Stimulated activated CD4-positive, alpha-beta T cell treated with anti-CD3 and anti-CD28 coated beads, Interleukin-4, amount 100 ng/mL, for 1 hour (primary cell): ENCODE data around the gene TLCD5.

Experiments used
- DNase-seq: peaks from one replicate; pipeline ENCODE4 v3.0.0-alpha.2; 2020

Gene TLCD5

DNA sequence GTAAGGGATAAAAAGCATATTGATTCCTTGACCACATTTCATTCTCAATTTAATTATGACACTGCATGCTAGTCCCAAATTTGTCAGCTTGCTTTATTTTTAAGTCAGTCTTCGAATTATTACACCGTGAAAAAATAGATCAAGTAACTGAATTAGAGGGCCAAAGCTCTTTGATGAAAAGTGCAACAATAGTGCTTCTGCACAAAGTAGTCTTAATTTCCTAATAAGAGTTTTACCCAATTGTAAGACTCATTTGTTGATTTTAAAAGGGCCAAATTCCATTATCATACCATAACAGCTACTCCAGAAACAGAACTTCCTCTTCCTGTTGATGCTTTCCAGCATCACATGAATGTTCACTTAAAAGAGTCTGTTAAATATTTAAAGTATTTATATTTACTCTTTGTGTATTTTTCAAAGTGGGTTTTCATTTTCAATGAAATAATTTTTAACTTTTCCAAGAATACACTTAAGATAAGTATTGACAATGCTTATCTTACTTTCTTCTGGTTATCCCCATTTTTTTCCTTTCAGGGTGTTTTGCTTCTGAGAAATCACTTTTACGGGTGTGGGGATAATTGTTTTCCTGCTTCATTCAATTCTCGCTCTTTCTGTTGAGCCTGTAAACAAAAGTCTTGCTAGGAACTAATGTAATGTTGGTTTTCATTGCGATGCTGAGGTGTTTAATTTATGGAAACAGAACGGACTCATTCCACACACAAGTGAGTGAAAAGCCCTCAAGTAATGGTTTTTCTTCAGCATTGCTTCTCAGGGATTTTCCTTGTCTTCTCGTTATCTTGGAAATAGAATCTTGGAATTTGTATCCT lies 13.2 kb downstream of the TLCD5 start:
- no peak for DNase-seq

DNA sequence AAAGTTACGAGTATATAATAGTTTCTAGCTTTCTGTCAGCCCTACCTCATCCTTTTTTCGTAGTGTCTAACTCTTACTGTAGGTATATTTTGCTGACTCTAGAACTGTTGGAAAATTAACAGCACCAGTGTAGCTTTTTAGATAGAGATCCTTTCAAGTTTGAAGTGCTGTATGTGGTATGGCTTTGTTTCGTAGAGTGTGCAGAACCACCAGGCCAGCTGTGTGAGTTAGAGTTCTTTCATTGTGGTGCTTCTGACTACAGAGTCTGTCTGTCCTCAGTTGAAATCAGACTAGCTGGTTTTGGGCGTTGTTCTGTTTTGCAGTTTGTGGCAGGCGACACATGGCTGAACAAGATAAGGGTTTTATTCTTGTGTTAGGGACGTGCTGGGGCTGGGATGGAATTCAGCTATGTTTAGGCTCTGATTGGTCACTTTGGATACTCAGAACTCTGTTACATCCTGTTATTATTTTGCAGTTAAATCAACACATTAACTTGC lies 14.3 kb downstream of the TLCD5 start:
- DNase-seq = no peak

DNA sequence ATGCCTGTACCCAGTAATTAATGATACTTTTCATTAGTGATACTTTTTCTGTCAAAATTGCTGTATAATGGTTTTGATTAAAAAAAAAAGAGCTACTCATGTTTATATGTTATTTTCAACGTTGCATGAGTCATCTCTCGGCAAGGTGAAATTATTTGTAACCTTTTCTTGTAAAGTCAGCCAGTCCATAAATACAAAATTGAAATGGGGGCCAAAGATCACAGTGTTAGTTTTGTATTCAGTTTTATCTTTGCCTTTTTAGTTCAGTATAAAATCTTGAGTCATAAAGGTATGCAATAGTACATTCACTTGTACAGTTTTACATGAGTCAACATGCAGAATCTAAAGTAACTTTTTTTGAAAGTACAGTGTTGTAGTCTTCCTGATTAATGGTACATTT lies 15.4 kb downstream of the TLCD5 start:
- no peak for DNase-seq

DNA sequence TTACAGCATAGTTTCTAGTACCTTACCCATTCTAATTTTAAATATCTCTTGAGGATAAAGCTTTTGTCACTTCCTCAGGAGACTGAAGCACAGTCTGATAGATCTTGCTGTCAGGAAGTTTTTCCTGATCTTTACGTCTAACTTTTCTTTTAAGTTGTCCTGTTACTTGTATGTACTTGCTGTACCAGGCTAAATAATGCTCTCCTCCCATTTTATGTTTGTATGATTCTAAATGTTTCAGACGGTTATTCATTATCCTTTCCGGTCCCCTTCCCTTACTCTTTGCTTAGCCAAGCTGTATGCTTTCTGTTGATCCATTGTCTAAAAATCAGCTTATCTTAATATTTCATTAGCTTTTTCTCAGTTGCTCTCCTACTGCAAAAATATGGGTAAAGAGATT lies 17.1 kb downstream of the TLCD5 start:
- DNase-seq = no peak

DNA sequence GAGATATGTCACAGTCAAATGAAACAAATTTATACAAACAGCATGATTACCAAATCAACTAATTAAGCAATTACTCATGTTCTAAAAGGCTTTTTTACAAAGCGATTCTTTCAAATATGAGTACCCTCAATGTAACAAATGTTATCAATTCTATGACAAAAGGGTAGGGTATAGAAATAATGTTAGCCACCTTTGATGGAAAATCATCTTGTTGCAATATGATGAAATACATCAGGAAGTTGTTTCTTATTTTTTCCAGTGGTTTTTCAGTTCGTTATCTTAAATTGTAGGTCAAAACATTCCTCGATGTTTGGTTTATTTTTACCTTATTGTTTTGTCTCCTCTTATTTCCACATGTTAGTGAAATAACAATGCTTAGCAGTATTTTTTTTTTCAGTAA lies 17.6 kb downstream of the TLCD5 start:
- DNase-seq = no peak

DNA sequence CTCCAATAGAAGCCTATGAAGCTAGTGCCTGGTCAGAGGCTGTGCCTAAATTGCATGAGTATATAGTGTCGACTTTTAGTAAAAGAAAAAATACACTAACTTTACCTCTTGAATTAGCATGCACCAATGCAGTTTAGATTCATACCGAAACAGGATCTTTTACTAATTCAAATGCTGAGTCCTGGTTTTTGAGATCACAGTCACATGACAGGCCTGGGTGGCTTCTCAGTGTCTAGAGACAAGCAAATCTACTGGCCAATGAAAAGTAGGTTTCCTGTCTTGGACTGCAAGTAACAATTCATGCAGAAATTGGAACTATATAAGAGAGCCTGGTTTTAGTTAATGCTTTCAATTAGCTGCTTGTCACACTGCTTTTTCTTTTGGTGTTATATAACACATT lies 18.3 kb downstream of the TLCD5 start:
- DNase-seq = no peak

DNA sequence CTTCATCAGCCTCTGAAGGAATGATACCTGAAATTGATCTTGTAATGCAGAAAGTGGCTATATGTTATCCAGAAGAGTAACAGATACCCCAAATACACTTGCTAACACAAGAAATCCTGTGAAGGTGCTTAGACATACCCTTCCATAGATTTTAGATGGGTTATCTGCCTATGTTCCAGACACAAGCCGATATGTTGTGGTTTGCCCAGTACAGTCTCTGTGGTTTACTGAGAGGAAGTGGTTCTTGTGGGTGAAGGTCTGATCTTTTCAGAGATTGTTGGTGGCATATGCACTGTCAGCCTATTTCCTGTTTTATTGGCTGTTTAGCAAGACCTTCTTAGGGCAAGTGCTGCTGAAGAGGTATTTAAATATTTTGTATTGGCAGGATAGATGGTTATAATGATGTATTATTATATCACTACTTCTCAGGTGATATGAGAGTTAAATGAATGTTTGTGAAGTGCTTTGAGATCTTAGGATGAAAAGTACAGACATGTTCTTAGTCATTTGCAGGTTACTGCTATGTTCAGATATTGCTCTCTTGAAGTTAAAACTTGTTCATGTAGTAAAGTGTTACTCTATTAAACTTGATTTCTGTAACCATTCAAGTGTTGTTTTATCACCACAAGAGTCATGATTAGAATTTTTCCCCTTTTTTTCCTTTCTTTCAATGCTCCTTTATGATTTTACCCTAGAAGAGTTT lies 19.4 kb downstream of the TLCD5 start:
- no peak for DNase-seq

DNA sequence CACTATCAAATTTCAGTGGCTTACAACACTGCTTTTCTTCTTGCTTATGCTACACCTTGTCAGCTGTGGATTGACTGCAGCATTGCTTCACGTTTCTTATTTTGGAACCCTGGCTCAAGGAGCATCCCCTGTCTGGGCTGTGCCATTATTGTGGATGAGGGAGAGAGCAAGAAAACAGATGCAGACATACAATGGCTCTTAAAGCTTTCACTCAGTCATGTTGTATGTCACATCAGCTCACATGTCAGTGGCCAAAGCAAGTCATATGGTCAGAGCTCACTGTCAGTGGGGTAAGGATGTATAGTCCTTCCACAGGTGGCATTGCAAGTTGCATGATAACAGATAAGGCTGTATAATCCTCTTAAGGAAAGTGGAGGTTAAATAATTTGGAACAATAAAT lies 21.1 kb downstream of the TLCD5 start:
- DNase-seq = no peak

DNA sequence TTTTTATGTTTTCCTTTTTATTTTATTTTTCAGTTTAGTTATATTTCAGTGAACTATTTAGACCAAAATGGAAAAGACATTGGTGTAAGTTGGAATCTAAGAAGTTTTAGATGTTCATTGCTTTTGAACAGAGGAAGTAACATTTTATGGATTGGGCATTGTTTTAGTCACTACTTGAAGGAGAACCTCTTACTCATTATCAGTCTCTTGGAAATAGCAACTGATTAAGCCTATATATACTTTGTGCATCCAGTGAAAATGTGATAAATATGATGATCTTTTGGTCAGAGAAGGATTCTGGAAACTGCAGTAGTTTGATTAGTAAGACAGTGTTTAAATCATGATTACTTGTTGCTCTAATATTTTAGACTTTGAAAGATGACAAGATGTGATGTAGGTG lies 25.5 kb downstream of the TLCD5 start:
- no peak for DNase-seq

DNA sequence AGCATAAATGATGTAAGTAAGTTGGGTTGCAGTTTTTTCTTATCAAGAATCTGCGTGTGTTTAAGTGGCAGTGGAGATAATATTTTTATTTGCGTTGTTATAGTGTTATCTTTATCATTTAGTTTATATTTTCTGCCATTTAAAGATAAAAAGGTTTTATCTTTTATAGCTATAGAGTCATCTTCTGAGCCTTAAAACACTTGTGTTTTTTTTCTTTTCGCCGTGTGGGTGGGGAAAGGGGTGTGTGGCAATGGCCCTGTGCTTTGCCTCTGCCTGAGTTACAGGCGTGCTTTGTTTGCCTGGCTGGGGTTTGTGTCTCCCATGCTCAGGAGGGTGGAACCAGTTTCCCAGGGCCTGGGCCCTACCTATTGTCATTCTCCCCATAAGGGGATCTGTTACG lies 27.3 kb downstream of the TLCD5 start:
- no peak for DNase-seq

DNA sequence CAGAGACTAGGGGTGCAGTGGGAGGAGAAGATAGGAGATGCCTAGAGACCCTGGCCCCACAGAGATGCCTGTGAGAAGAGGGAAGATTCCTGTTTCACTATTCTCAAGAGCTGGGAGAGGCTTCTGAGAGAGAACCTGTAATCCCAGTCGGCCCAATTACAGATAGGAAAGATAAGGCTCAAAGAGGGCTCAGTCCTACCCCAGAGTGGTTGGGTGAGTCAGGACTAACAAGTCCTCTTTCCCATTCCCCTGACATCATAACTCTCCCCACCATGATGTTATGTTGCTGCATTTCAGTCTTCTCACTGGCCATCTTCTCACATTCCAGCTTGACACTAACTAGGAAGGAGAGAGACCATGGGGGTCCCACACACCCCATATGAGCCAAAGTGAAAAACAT lies 29.0 kb downstream of the TLCD5 start:
- no peak for DNase-seq

DNA sequence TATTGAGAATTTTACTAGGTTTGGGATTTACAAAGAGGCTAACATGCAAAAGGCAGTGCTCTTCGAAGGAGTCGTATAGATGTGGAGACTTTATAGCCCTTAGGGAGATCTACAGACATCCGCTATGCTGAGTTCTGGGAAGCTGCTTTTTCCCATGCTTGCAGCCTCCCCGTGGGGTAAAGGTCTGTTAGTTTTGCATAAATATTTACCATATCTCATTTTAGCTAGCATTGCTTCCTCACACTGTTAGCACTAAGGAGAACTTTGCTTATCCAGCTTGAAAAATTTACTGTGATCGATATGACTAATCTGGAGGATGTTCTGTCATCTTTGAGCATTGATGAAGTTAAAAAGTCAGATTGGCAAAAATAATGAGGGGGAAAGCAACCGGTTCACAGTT lies 29.7 kb downstream of the TLCD5 start:
- DNase-seq = no peak

DNA sequence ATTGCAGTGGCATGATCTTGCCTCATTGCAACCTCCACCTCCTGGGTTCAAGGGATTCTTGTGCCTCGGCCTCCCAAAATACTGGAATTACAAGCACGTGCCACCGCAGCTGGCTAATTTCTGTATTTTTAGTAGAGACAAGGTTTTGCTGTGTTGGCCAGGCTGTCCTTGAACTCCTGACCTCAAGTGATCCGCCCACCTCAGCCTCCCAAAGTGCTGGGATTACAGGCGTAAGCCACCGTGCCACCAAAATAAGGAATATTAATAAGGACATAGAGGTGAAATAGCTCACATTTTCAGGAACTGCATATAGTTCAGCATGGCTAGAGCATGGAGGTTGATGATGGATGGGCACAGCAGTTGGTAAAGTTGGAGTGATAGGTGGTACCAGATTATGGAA lies 32.5 kb downstream of the TLCD5 start:
- no peak for DNase-seq

DNA sequence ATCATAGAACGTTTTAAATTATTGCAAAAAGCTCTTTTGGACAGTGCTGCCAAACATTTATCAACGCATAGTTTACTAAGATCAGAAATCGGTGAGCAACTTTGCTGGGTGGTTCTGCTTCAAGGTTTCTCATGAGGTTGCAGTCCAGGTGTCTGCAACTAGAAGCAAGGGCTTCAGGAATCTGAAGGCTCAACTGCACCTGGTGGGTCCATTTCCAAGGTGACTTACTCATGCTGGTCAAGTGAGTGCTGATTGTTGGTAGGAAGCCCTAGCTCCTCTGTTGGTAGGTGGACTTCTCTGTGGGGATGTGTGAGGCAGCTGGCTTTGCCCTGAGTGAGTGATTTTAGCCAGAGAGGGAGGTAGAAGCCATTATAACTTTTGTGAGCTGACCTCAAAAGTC lies 33.6 kb downstream of the TLCD5 start:
- DNase-seq = no peak

DNA sequence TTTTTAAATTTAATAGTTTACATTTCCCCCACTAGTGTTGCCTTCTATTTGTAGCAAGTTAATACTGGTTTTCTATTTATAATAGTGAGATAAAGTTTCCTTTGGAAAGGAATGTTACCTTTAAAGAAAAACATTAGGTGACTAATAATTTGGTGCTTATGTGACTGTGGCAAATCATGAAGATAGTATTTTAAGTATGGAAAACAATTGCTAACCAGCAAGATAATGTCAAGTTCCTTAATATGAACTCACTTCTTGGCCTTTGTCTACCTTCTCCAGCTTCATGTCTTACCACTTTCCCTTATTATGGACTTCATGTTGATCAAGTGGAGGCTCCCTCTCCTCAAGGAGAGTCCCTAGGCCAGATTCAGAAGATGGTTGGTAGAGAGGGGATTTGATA lies 38.3 kb downstream of the TLCD5 start:
- DNase-seq = no peak

DNA sequence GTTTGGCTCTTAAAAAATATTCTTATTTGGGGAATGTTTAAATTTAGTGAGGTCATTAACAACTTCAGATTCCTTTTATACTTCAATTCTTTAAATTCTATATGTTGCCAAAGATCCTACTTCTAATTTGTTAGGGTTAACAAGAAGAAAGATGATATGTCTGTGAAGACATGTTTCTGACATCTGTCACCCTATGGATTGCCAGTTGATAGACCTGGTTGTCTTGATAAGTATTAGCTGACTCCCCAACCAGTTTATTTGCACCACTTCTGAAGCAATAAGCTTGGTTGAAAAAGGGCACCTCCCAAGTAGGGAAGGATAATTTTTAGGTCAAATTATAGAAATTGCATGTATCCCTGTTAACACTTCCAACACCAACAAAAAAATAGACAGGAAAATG lies 40.4 kb downstream of the TLCD5 start:
- DNase-seq = no peak

DNA sequence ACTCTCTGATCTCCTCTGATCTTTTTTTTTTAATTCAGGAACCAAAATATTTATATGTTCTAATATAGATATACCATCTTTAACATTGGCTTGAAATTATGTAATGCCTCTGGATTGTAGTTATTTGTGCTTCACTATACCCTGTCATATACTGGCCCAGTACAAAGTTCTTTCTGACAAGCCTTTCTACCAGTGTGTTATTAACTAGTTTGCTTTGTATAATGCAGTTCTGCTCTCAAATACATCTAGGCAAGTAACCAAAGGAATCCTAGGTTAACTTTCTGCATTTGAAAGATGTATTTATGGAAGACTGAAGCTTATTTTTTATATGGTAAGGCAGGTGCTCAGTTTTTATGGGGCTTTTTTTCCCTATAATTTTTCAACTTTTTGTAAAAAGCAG lies 47.2 kb downstream of the TLCD5 start:
- DNase-seq = no peak

DNA sequence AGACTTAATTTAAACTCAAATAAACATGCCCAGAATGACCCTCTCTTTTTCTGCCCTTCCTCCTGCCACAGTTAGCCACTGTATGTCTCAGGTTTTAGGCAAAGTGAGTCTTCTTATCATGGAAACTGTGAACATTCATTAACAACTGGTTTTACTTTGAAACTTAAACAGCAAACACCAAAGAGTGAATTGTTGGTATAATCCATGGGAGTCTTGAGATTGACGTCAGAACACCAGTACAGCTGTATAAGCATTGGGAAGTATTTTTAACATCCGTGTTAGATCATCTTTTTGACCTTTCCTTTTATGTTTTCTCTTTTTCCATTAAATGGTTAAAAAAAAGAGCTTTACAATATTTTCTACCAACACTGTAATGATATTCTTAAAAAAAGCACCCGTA lies 50.0 kb downstream of the TLCD5 start:
- DNase-seq = no peak

DNA sequence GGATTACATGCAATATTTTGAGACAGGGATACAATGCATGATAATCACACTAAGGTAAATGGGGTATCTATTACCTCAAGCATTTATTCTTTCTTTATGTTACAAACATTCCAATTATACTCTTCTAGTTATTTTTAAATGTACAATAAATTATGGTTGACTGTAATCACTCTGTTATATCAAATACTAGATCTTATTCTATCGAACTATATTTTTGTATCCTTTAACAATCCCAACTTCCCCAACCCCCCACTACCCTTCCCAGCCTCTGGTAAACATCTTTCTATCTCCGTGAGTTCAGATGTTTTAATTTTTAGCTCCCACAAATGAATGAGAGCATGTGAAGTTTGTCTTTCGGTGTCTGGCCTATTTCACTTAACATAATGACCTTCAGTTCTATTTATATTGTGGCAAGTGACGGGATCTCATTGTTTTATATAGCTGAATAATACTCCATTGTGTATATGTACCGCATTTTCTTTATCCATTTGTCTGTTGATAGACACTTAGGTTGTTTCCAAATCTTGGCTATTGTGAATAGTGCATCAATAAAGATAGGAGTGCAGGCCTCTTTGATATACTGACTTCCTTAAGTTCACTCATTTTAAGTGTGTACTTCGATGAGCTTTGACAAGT lies 51.6 kb downstream of the TLCD5 start:
- no peak for DNase-seq

DNA sequence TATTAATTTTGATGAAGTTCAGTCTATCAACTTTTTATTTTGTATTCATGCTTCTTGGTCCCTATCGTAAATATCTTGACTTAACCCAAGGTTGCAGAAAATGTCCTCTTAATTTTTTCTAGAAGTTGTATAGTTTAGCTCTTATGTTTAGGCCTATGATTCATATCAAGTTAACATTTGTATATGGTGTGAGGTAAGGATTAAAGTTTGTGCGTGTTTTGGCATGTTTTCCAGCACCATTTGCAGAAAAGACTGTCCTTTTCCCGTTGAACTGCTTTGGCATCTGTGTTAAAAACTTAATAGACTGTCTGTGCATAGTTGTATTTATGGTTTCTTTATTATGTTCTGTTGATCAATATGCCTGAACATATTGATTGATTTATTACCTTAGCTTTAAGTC lies 53.4 kb downstream of the TLCD5 start:
- no peak for DNase-seq

DNA sequence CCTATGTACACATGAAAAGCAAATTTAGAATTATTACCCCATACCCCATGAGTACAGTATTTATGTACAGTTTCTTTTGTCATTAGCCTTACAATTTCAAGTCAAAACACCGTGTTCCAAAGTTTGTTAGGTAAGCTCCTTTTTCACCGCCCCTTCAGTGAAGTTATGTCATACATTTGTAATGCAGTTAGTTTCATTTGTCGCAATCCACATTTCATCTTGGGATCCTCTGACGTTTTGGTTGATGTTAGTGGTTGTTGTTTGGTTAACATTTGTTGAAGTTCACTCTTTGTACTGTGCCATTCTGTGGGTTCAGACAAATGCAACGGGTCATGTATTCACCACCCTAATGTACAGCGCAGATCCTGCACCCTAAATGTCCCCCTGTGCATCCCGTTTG lies 56.3 kb downstream of the TLCD5 start:
- no peak for DNase-seq
